HG02852 (cell line): ENCODE results near the gene ZNF764.
A peak's percentile ranks its signal among the peaks of the same experiment; 100 is the strongest.
"Not testable (repeated sequence)": the region's sequence is repeated elsewhere in the genome, so short reads cannot be mapped to it uniquely, and the experiment has no call there.

Experiments
- ATAC-seq: cut with Tn5 transposase; IDR thresholded peaks from one replicate; pipeline ENCODE4 v1.9.1; 2021; ENCODE audit warnings: mild to moderate bottlenecking, moderate library complexity; ENCODE audit not compliant: unreplicated experiment

Gene ZNF764

DNA sequence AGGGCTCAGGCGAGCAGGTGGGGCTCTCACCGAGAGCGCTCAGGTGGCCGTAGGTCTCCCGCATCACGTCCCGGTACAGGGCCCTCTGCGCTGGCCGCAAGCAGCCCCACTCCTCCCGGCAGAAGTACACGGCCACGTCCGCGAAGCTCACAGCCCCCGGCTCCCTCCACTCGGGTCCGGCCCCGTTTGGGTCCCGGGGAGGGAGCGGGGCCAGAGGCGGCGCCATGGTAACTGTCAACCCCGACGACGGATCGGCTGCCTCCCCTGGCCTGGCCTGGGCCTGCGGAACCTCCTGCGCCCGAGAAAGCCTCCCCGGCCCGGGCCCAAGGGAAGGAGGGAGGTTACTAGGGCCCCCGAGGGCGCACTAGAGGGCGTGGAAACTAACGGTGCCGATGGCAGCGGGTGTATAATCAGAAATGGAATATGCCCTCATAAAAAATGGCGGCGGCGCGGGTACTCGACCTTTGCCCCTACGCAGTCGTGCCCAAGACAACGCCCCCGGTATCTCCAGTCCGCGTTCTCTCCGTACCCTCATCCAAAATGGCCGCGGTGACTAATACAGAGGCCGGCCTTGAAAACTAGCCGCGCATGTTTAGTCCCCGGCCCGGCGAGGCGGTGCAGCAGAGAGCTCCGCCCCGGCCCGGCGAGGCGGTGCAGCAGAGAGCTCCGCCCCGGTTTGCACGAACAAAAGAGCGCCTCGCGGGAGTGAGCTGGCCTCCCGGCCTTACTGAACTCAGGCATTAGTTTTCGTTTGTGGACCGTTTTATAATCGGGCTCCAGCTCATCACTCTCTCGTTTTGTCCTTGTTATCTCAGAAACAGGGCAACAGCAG lies at the start of gene ZNF764:
Gene ZNF764 (minus strand): TSS at position 418 of the 832 bp plus-strand sequence. CDS start 192 bp downstream, at position 226.
- peak; percentile 85 for ATAC-seq

DNA sequence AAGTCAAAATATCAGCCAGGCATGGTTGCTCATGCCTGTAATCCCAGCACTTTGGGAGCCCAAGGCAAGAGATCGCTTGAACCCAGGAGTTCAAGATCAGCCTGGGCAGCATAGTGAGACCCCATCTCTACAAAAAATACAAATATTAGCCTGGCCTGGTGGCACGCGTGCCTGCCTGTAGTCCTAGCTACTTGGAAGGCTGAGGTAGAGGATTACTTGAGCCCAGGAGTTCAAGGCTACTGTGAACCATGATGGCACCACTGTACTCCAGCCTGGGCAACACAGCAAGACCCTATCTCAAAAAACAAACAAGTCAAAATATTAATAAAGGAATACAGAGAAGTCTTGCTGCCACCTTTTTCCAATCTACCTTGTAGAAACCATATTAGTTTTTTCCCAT lies 47.8 kb upstream of the ZNF764 start:
- ATAC-seq, result no peak

GRCh38 chr16:30605158-30605557 lies 47.0 kb upstream of the ZNF764 start:
- no peak for ATAC-seq

GRCh38 chr16:30604316-30604947 lies 46.3 kb upstream of the ZNF764 start:
- ATAC-seq, result no peak

DNA sequence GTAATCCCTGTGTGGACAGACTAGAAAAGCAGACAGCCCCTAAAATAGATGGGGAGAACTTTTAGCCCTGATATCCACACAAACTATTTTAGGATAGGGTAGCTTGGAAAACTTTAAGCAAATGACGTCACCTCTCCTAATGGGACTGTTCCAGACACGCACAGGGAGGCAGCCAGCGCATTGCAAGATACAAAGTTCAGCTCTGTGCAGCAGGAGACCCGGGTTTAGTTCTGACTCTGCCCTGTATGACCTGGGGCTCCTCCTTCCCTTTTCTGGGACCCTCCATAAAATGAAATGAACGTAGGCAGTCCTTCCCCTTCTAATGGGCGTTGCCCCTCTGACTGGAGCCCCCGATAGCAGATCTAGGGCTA lies 45.8 kb upstream of the ZNF764 start:
- ATAC-seq, result no peak

DNA sequence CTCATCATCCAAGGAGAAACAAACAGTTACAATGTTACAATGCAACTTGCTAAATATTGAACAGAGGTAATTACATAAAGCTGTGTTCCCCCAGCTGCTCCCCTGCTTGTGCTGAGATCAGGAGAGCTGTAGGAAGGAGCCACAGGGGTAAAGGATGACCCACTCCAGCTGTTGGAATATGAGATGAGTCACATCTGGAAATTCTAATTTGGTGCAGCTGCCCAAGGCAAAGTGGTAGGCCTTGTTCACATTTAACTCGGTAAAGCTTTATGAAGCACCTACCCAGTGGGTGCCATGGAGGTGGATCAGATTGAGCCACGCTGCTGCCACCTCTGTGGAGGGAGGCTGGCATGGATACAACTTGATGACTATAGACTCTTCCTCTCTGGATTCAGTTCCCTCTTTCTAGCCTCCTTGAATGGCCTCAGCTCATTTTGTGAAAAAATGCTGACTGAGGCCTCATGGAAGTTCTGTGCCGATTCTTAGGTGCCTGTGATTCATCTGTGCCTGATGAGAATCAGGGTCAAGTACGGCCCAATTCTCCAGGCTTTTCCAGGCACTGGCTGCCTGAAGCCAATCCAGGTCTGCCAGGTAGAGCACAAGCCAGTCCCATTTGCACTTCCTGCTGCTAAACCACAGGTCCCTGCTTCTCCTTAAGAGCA lies 44.6 kb upstream of the ZNF764 start:
- ATAC-seq, result no peak

- no peak for ATAC-seq
These were observed 43.8 kb upstream of the ZNF764 start for GRCh38 chr16:30601966-30602365.

DNA sequence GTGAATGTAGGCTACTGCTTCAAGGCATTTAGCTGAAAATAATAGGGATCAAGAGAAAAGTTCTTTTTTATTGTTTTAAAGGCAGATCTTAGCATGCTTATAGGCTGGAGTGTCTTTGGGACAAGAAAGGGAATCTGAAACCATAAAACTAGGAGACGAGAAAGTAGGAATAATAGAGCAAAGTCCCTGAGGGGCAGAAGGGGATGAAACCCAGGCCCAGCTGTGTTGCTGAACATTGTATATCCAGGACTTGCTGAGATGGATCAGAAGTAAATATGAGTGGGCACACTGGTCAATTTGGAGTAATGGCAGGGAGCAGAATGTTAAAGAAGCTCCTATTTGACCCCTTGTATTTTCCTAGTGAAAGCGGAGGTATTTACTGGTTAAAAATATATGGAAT lies 42.8 kb upstream of the ZNF764 start:
- no peak for ATAC-seq

DNA sequence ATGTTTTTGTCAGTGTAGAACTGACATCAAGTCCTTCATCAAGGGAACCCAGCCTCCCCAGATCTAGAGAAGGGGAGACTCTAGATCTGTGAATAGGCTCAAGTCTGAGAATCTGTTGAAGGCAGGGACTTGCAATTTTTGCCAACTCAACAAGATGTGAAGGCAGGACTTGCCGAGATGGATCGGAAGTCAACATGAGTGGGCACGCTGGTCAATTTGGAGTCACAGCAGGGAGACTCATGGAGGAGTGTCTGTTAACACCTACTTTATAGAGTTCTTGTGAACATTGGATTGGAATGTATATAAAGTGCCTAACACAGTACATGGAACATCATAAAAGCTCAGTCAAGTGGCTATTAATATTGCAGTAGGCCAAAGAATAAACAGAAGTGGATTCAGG lies 42.0 kb upstream of the ZNF764 start:
- no peak for ATAC-seq

DNA sequence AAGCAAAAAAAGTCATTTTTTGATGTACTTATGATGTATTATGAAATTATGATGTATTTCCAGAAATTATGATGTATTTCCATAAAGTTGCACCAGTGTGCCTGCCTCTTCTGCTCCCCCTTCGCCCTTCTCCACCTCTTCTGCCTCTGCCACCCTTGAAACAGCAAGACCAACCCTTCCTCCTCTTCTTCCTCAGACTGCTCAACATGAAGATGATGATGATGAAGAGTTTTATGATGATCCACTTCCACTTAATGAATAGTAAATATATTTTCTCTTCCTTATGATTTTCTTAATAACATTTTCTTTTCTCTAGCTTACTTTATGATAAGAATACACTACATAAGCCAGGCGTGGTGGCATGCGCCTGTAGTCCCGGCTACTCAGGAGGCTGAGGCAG lies 34.7 kb upstream of the ZNF764 start:
- no peak for ATAC-seq

GRCh38 chr16:30590869-30591268 lies 32.7 kb upstream of the ZNF764 start:
- ATAC-seq, result not testable (repeated sequence)

GRCh38 chr16:30589582-30589981 lies 31.4 kb upstream of the ZNF764 start:
- not testable (repeated sequence) for ATAC-seq

GRCh38 chr16:30588651-30589050 lies 30.5 kb upstream of the ZNF764 start:
- ATAC-seq, result no peak

GRCh38 chr16:30585400-30586191 lies 27.4 kb upstream of the ZNF764 start, which contains the start of gene ZNF785:
Gene ZNF785 (minus strand): TSS chr16:30585697. CDS start chr16:30585611, 86 bp downstream.
- ATAC-seq, result peak; percentile 87

- no peak for ATAC-seq
These were observed 26.8 kb upstream of the ZNF764 start for GRCh38 chr16:30585022-30585399.

DNA sequence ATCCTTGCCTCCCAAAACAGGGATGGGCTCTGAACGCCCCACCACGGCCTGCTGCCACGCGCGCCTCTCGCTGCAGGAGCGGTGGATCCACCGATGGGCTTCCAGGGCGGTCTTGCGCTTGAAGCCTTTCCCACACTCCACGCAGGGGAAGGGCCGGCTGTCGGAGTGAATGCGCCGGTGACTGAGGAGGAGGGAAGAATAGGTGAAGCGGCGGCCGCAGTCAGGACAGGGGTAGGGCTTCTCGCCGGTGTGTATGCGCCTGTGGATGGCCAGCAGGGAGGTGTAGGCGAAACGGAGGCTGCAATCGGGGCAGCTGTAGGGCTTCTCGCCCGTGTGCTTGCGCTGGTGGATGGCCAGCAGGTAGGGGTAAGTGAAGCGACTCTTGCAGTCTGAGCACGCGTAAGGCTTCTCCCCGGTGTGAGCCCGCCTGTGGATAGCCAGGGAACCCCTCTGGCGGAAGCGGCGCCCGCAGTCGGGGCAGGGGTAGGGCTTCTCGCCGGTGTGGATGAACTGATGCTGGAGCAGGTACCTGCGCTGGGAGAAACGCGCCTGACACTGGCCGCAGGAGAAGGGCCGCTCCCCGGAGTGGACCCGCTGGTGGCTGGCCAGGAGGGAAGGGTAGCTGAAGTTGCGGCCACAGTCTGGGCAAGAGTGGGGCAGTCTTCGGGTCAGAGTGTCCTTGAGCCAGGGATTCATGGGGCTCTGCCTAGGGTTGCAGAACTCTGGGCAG lies 24.6 kb upstream of the ZNF764 start:
- no peak for ATAC-seq

GRCh38 chr16:30581457-30581856 lies 23.3 kb upstream of the ZNF764 start:
- no peak for ATAC-seq

DNA sequence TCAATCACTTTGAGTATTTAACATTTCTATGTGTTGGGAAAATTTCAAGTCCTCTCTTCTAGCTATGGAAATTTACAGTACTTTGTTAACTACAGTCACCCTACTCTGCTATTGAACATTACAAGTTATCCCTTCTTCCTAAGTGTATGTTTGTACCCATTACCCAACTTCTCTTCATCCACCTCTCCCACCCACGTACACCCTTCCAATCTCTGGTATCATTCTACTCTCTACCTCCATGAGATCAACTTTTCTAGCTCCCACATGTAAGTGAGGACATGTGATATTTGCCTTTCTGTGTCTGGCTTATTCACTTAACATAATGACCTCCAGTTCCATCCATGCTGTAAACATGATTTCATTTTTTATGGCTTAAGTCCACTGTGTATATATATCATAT lies 16.5 kb upstream of the ZNF764 start:
- no peak for ATAC-seq

GRCh38 chr16:30571445-30572322 lies 13.5 kb upstream of the ZNF764 start, which contains the start of gene ZNF688:
Gene ZNF688 (minus strand): TSS chr16:30571714. CDS start chr16:30571629, 85 bp downstream.
- ATAC-seq, result peak; percentile 76
